ENCODE measurements around the gene TLR2.

- TF ChIP-seq, protein P1, sequence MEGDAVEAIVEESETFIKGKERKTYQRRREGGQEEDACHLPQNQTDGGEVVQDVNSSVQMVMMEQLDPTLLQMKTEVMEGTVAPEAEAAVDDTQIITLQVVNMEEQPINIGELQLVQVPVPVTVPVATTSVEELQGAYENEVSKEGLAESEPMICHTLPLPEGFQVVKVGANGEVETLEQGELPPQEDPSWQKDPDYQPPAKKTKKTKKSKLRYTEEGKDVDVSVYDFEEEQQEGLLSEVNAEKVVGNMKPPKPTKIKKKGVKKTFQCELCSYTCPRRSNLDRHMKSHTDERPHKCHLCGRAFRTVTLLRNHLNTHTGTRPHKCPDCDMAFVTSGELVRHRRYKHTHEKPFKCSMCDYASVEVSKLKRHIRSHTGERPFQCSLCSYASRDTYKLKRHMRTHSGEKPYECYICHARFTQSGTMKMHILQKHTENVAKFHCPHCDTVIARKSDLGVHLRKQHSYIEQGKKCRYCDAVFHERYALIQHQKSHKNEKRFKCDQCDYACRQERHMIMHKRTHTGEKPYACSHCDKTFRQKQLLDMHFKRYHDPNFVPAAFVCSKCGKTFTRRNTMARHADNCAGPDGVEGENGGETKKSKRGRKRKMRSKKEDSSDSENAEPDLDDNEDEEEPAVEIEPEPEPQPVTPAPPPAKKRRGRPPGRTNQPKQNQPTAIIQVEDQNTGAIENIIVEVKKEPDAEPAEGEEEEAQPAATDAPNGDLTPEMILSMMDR (IDR thresholded peaks at IDR 0.05): no peak
- TF ChIP-seq POLR2A (IDR thresholded peaks at IDR 0.05): no peak
Observed at GRCh38 chr4:153704522-153704921, 20.4 kb downstream of the TLR2 start.
